GM21367 (cell line): ENCODE measurements around the gene CTNNB1.

Source experiments
- ATAC-seq: cut with Tn5 transposase; IDR thresholded peaks from one replicate; pipeline ENCODE4 v1.9.1; 2021; ENCODE audit not compliant: unreplicated experiment

The CTNNB1 gene

DNA sequence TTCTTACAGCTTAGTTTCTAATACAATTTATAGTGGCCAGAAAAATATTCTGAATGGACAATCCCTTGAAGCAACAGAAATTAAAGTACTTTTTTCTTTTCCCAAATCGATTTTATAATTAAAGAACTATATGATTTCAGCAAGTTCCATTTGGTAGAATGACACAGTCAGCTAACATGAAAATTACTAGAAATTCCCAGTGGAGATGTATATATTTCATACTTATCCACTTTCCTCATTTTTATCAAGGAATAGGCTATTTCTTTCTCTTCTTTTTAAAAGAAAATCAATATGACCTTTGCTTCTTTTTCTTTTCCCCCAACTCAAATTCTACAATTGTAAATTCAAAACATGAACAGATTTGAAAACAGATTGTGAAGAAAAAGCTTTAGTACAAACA lies 6.4 kb upstream of the CTNNB1 start:
- ATAC-seq = no peak

DNA sequence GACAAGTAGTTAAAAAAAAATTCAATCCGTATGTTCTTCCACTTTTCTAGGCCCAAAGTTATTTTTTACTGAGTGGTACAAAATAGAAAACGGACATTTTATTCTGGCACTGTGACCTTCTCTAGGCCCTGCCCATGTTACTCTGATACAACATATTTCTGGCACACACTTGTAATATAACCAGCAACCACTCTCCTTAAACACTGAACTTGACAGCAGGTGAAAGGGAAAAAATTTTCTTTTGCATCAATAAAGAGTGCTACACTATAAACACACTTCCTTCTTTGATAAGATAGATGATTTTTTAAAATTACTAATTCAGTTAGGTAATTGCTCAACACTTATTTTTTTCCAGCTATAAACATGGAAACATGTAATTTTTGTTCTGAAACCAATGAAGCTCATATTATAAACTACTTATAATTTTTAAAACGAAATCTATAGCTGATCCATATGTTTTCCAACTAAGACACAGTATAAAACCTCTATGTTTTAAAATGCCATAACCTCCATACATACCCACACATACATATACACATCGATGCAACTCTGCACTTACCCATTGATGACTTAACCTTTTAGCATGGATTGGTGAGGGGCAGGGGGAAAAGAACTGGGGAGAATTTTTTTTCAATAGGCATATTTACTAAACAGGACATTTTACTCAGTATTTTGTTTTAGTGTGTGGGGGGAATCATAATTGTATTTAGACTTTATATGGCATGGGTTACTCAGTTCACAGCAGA lies 5.3 kb upstream of the CTNNB1 start:
- no peak for ATAC-seq

DNA sequence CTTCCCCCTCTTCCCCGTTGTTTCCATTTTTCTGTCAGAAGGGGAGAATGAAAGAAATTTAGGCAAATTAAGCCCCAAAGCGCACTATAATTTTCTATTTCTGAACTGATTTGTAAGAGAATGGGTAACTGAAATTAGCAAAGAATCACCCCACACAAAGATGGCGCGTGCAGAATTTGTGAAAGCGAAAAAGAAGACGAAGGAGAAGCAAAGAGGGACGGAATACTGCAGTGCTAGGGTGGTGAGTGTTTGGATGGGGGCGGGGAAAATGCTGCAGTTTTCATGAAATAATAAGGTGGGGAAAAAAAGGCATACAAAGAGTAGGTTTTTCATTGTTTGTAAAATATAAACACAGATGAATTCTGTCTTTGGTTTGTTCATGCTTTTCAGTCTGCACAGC lies 4.6 kb upstream of the CTNNB1 start:
- ATAC-seq = no peak

DNA sequence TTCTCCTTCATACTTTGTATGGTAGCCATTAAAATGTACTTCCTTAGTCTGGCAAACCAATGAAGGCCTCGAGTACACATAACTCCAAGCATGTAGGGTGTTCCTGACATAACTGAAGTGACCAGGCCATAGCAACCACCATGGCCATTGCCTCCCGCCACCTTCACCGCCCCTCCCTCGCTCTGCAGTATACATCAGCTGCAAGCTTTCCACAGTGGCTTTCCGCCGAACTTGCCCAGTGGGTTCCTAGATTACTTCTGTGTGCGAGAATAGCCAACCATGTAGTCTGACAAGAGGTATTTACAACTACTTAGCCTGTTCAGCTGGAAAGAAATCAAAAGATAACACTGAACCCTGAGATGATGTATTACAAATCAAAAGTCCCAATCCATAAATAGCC lies 3.4 kb upstream of the CTNNB1 start:
- ATAC-seq = no peak

DNA sequence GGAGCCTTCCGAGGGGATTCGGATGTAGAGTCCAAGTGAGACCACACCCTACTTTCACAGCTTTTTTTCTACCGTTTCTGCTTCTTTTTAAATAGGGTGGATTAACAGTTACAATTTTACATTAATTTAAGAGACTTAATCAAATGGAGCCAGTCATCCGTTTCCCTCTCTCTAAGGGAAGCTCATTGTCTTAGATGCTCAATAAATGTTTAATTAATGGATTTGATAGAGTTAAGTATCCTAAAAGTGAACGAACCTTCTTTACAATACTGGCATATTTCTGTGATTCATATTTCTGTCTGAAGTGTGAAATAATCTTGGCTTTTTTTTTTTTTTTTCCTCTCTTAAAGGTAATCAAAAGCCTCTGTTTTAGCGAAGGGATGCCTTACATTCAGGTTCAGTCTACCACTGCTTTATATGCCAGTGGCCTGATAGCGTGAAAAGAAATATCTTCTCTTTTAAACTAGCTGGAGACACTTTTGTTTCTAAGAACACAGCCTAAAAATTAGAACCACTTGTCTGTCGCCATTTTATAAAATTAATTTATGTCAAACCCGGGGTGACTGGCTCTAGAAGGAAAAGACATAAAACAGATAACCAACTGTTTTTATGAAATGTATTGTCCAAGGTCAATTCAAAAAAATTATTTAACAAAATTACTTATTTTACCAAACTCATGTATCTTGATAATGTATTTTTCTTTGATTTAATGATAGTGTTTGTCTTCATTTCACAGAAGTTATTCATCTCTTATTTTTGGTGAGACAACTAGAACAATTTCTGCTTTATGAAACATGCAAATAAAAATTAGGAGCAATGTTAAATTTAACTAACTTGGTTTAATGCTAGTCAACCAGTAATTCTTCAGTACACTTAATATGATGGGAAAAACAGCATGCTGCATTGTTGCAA lies 2.5 kb upstream of the CTNNB1 start:
- ATAC-seq = no peak

DNA sequence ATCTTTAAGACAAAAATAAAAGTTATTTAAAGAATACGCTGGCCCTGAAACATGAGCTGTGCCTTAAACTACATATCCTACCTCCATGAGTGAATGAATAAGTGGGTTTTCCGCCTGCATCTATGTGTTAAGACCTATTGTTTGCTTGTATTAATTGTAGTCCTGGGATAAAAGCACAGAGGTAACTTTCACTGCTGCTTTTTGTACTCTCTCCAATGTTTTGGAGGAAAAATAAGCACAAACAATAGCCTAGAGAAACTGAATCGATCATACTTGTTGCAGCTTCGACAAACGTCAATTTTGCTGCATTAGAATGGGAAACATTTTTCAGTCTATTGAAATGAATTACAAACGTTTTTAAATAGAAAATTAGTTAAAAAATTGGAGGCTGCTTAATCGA lies 1.3 kb upstream of the CTNNB1 start:
- ATAC-seq = no peak

DNA sequence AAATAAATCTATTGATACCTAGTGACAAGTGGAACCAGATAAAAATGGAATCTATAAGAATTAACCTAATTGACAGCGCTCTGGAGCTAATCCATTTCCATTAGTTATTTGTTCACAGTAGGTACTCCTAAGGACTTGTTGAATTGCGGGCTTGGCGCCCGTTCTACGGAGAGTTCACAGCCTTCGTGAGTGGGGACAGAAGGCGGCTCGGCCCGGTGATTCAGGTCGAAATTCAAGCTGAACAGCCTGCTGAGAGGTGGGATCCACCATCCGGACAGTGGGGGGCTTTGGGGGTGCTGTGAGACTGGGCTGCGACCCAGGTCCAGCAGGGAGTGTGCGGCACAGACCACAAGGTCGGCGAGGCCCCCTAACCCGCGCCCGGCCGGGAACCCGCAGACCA lies 779 bp upstream of the CTNNB1 start:
- no peak for ATAC-seq

DNA sequence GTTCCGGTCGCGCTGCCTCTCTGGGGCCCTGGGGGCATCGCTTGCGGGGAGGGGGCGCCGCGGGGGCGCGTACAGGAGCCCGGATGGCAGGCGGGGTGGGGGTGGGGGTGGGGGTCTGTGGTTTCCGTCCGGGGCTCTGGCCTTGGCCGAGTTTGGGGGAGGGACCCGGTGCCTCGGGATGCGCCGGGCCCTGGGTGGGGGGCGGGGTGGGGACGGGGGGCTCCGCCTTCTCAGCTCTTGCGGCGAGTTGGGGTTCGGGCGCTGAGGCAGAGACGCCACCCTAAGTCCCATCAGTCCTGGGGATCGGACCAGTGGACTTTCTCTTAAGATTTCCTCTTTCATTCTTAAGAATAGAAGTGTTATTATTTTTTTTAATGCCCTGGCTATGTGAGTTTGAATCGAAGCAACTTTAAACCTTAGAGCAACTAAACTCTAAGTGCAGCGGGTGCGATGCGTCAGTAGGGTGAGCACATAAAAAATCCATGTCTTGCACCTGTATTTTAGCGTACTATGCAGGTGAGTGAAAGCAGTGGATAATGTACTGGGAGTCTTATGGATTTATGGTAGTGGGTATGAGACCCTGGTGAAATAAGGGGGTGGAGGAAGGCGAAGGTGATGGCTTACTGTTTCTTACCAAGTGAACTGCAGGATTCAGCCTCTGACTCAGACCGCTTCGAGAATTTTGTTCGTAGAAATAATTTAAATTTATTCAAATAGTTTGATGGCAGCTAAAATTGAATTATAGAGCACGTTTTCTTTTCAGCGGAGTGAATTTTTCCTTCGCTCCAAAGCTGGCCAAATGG lies 762 bp downstream of the CTNNB1 start:
- no peak for ATAC-seq

DNA sequence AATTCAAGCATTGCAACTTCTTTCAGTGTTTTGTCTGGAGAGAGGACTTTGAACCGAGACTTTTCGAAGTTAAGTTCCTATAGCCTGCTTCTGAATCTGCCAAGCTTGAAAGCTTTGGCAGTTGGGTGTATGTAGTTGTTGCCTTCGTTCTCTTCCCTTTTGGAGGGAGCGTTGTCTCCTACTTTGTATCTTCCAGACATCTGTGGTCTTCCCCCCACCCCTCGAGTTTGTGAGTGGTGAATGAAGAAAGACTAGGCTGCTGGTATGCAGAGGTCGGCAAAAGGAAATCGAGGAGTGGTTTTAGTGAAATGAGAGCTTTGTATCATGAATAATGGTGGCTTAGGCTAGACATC lies 1.3 kb downstream of the CTNNB1 start:
- no peak for ATAC-seq

DNA sequence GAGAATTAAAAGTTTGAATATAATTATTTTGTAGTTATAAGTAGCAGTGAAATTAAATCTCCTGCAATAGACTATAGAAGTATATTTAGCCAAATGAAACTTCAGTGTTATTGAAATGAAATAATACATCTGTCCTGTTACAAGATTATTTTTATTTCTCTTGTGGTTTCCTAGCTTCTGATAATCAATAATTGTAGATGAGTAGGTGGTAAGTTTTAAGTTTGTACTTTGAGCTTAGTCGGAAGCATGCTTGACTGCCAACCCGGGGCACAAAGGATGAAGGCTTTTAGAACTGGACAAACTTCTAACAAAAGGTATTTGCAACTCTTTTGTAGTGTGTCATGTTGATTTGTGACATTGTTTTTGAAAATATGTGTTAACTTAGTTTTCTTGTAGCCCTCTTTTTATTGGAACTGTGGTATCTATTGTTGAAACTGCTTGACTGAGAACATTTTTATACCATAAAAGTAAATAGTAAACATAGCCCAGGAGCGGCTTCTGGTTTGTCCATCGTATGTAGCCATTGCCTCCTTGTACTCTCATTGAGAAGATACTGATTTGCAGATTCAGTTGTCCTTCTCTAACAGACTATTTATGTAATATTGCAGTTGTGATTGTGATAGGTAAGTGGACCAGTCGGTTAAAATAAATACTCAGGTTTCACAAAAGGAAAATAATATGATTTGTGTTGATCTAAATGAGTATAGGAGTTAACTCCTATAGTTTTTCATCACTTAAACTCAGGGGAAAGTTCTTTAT lies 2.9 kb downstream of the CTNNB1 start:
- ATAC-seq = no peak

DNA sequence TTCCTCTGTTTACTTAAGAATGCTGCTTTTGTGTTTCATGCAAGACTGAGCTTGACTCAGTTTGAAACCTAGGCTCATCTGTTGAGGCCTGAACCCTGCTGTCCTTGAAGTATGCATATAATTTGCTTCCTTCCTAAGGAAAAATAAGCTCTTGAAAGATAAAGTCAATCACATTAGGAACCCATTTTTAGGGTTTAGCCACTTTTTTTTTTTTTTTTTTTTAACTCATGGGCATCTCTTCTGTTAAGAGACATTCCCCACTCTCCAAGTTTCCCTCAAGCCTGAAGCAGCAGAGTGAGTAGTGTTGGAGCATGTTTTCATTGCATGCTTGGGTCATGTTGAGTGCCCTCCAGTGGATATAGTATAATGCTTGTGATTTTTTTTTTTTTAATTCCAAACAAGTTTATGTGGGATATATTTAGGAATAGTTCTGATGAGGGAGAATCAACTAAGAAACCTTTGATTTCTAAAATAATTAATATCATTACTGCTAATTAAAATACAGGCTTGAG lies 3.6 kb downstream of the CTNNB1 start:
- ATAC-seq = no peak

DNA sequence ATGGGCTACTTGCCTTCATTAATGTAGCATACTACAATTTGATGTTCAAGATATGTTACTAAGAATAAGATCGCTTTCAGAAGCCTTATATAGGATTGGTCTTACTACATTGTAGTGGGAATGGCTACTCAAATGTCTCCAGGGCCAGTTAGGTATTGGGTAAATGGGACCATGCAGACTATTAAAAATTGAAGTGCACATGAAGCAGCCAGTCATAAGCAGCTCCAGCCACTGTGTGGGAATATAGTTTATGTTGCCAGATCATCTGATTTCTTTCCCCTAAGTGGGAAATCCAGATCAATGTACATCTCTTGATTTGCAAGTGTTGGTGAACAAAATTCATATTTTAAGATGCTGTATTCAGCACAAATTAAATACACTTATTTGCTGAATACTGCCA lies 5.1 kb downstream of the CTNNB1 start:
- no peak for ATAC-seq

DNA sequence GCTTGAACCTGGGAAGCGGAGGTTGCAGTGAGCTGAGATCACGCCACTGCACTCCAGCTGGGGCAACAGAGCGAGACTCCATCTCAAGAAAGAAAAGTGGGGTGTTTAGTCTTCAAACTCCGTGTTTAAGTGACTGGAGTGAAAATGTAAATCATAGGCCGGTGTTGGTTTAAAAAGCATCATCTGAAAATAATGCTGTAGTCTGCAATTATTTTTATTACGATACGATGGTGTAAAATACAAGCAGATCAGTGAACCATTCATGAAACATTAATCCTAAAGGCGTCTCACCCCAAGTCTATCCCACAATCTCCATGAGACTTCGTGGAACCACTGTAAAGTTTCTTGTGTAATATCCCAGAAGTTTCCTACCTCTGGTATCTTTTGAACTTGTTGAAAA lies 6.3 kb downstream of the CTNNB1 start:
- ATAC-seq = no peak

DNA sequence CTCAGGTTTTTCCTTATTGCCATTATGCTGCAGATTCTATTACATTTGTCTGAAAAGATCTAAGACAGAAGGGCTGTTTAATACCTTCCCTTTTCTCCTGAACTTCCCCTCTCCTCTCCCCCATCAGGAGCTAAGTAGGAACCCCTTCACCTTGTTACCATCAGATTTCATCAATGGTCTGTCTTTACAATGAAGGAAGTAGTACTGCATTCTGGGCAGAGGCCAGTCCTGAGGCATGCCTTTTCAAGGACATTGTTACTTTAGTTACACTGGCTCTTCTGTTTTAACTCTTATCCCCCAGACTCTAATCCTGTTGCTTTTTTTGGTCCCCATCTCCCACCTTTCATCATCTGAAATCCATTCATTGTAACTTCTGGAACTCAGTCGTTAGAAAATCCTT lies 8.1 kb downstream of the CTNNB1 start:
- no peak for ATAC-seq

DNA sequence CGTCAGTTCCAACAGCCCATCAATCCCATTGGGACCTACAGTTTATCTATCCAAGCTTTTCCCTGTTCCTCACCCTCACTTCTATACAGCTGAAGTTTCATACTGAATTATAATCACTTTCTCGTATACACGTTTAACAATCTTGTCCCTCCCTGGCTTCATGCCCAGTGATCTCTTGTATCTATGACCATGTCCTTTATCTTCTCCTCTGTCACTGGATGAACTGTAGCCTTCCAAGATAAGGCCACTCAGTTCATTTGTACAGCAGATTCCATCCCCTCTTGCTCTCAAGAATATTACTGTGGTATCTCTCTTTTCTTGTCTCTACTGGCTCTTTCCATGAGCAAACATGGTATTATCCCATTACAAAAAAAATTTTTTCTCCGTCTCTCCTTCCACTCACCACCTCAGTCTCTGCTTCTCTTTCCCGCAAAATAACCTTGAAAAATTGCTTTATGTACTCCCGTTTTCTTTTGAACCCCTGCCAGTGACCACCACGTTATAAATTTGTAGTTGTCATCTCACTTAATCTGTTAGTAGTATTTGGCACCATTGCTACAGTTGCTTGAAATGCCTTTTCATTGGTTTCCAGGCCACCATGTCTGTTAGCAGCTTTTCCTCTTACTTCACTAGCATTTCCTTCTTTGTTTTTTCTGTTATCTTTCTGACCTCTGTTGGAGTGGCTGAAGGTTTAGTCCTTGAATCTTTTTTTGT lies 9.4 kb downstream of the CTNNB1 start:
- ATAC-seq = no peak

DNA sequence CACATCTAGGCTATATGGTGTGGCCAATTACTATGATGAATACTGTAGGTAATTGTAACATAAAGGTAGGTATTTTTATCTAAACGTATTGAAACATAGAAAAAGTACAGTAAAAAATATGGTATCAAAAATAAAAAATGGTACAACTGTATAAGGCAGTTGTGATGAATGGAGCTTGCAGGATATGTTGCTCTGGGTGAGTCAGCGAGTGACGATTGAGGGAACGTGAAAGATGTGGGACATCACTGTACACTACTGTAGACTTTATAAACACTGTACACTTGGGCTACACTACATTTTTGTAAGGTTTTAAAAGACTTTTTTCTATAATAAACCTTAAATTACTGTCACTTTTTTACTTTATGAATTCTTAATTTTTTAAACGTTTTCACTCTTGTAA lies 10.3 kb downstream of the CTNNB1 start:
- no peak for ATAC-seq

DNA sequence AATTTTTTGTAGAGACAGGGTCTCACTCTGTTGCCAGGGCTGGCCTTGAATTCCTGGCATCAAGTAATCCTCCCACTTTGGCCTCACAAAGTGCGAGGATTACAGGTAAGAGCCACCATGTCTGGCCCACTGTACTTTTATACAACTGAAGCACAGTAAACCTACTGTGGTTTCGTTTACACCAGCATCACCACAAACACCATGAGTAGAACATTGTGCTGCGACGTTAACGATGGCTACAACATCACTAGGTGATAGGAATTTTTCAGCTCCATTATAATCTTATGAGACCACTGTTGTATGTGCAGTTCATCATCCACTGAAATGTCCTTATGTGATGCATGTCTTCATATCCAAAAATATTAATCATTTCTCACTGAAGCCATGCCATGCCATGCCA lies 11.7 kb downstream of the CTNNB1 start:
- ATAC-seq = no peak

DNA sequence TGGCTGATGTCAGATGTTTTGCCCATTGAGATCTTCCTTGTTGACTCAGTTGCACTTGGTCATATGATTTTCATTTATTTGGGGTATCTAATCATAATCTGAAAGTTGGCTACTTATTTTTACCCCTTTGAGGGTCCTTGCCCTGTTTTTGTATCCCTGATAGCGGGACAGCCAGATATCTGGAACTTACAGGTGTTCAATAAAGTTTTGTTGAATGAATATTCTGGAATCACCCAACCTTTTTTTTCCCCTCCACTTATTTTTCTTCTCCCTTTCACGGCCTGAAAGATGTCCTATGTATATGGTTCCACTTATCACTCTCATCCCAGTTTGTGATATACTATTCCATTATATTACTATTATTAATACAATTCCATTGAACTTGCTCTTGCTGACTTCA lies 12.8 kb downstream of the CTNNB1 start:
- no peak for ATAC-seq

DNA sequence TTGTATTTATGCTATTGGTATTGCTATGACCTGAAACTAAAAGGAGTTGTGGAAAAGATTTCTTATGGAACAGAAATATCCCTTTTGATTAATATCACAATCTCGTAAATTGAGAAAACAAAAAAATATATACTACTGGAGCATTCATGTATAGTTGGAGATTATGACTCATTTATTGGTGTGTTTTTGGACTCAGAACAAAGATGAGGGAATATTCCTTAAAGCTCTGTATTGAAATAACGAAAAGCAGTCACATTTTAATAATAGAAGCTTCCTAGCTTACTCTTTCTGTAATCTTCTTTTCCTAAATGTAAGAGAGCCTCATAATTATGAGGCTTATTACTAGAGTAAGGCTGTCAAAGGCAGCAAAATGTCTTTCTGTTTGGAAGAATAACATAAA lies 14.3 kb downstream of the CTNNB1 start:
- no peak for ATAC-seq

DNA sequence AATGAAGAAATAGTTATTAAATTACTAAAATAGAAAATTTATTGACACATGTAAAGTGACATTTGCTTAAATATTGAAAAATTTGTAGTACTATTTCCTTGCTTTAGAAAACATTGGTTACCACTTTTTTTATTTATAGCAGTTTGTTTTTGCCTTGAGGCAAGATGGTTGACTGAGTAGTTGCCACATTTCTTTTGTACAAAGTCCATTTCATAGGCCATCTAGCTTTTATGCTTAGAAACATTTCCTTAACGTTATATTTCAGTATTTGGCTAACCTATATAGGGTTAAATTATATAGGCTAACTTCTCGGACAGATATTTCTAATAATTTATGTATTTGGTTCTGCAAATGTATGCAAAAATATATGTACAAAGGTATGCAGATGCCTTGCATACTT lies 17.1 kb downstream of the CTNNB1 start:
- no peak for ATAC-seq
